ENCODE measurements around the gene ATE1. TPM values are rescaled to one million over a fixed set of nuclear protein-coding genes. Genes with fewer than 3 reads are reported as not detected.

ATE1 gene
- polyA plus RNA-seq, 1 experiment, result 17.9 TPM

DNA sequence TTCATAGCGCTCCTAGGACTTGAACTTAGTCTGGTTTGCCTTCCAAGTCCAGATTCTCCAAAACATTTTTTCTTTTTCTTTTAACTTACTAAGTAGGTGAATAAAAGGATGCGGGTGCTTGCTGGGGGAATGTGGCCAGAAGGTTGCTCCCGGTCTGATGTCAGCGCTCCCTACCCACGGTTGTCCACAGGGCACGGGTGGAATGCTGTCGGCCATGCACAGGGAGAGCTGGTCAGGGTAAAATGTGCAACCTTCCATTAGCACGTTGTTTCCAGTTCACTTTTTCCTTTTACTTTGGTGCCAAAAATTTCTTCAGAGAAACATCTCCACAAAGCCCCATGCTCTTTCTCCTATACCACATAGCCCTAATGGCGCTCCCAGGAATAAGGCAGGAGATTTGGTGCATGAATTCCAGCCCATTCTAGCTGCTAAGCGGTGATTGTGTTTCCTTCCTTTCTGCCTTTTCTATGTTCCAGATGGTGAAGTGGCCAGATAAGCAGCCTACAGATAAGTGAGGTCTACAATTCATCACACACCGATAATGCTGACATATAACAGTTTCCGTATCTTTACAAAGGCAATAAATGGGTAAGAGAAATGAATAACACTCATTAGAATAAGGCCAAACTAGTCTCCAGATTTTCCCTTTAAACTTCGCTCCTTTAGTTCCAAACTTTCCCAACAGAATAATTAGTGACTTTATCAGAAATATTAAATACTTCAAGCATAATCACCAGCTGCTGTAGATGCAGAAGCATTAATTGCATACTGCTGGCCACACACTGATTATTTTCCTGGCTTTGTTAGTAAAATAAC is 191.3 kb downstream of the ATE1 start:
- no peak overlapping the region for H3K27ac ChIP-seq (ENCODE audit: low read depth, low read length)
- TF ChIP-seq, protein P1, sequence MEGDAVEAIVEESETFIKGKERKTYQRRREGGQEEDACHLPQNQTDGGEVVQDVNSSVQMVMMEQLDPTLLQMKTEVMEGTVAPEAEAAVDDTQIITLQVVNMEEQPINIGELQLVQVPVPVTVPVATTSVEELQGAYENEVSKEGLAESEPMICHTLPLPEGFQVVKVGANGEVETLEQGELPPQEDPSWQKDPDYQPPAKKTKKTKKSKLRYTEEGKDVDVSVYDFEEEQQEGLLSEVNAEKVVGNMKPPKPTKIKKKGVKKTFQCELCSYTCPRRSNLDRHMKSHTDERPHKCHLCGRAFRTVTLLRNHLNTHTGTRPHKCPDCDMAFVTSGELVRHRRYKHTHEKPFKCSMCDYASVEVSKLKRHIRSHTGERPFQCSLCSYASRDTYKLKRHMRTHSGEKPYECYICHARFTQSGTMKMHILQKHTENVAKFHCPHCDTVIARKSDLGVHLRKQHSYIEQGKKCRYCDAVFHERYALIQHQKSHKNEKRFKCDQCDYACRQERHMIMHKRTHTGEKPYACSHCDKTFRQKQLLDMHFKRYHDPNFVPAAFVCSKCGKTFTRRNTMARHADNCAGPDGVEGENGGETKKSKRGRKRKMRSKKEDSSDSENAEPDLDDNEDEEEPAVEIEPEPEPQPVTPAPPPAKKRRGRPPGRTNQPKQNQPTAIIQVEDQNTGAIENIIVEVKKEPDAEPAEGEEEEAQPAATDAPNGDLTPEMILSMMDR (IDR thresholded peaks at IDR 0.05; ENCODE audit: low read depth, low read length), result no peak
- ChIA-PET CTCF (interaction anchor here (1.0 to 2.3 kb wide), 4 partner anchors 12 to 794 kb away, joined by 3 to 8 read pairs (median 5); no protein-coding TSS in a partner anchor), POLR2A (no interaction called here)
- peaks cover 7% of the 10 kb centered on the region for H3K27me3 ChIP-seq (ENCODE audit: control insufficient read depth, insufficient read depth, low read length)
- DNase-seq (ENCODE audit: low read depth, low spot score), result no peak
- H3K4me3 ChIP-seq (ENCODE audit: low read depth, low read length), result no peak overlapping the region
- H3K9me3 ChIP-seq (ENCODE audit: control insufficient read depth, insufficient read depth, low read length), result no peaks in the 10 kb centered on the region

DNA sequence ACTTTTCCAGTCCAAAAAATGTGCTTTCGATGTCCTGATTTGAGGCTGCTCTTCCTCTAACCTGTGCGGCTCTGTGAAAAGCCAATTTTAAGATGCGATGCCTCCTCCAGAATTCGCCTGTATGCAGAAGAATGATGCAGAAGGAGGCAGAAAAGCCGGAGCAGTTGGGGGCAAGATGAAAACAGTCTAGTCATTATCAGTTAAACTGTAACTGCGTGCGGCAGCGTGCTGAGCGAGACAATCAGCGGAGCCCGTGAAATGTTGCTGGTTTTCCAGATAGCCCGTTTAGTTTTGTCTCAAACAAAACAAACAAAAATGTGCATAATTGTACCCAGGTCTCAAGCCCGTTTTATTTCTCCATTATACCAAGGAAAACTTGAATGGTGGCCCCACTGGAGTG is 192.6 kb downstream of the ATE1 start:
- H3K9me3 ChIP-seq (ENCODE audit: control insufficient read depth, insufficient read depth, low read length), result no peaks in the 10 kb centered on the region
- TF ChIP-seq, protein P1 (IDR thresholded peaks at IDR 0.05; ENCODE audit: low read depth, low read length), result no peak
- CTCF ChIA-PET, result interaction anchor here (0.8 to 1.3 kb wide), 3 partner anchors 9 to 47 kb away, joined by 5 to 6 read pairs (median 6); no protein-coding TSS in a partner anchor
- peaks cover 7% of the 10 kb centered on the region for H3K27me3 ChIP-seq (ENCODE audit: control insufficient read depth, insufficient read depth, low read length)
- DNase-seq (ENCODE audit: low read depth, low spot score), result no peak
- POLR2A ChIA-PET, result no interaction called here
- H3K4me3 ChIP-seq (ENCODE audit: low read depth, low read length), result no peak overlapping the region
- no peak overlapping the region for H3K27ac ChIP-seq (ENCODE audit: low read depth, low read length)

DNA sequence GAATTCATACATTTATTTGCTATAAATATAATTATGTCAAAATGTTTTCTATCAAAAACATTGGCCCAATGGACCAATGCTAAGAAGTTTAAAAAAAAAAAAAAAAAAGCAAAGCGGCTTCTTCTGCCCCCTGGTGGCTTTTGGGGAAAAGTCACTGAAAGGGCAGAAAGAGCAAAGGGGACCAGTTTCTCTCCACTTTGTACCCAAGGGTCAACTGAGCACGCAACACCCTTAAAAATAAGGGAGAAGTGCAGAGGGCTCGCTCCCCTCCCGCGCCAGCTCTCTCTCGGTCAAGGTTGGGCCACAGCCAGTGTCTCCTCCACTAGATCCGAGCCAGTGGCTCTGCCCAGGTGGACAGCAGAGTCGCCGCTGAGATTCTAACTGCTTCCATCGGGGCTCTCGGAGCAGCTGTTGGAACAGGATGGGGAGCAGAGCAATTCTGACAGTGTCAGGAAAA is 193.2 kb downstream of the ATE1 start:
- no peak overlapping the region for H3K4me3 ChIP-seq (ENCODE audit: low read depth, low read length)
- H3K9me3 ChIP-seq (ENCODE audit: control insufficient read depth, insufficient read depth, low read length), result no peaks in the 10 kb centered on the region
- no peak for DNase-seq (ENCODE audit: low read depth, low spot score)
- H3K27me3 ChIP-seq (ENCODE audit: control insufficient read depth, insufficient read depth, low read length), result peaks cover 7% of the 10 kb centered on the region
- CTCF ChIA-PET, result interaction anchor here (0.6 to 1.3 kb wide), 9 partner anchors 8 to 792 kb away, joined by 3 to 7 read pairs (median 5); no protein-coding TSS in a partner anchor
- POLR2A ChIA-PET, result no interaction called here
- no peak overlapping the region for H3K27ac ChIP-seq (ENCODE audit: low read depth, low read length)
- TF ChIP-seq, protein P1 (IDR thresholded peaks at IDR 0.05; ENCODE audit: low read depth, low read length), result peak; percentile 72

DNA sequence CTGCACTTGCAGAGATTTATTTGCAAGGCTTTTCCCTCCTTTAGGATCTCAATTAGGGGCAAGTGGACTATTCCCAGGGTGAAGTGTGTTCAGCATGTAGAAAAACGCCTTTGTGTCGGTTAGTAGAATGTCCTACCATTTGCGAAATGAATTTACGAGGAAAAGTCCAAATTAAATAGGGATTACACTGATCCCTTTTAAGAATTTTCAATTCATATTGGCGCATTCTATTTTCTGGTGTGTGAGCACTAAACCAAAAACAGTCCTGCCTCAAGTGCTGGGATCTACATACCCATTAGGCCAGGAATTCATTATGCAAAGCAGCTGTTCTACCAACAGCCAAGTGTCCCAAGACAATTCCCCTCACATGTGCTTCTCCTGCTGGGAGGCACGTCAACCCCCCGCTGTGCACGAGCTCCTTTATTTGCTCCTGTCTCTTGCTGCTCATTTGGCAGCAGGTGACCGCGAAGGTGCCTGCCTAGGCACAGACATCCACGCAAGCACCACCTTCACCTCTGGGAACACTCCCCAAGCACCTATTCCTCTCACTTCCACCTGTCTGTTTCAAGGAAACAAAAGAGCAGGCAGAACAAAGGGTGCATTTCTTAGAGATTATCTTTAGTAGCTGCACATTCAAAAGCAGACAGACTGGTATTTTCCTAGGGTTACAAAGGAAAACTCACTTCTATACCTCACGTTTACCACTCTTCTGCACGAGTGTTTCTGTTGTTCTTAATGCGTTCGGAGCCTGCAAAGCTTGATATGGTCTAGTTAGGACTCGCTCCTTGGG is 195.0 kb downstream of the ATE1 start:
- peaks cover 7% of the 10 kb centered on the region for H3K27me3 ChIP-seq (ENCODE audit: control insufficient read depth, insufficient read depth, low read length)
- TF ChIP-seq, protein P1 (IDR thresholded peaks at IDR 0.05; ENCODE audit: low read depth, low read length), result no peak
- H3K27ac ChIP-seq (ENCODE audit: low read depth, low read length), result no peak overlapping the region
- no peaks in the 10 kb centered on the region for H3K9me3 ChIP-seq (ENCODE audit: control insufficient read depth, insufficient read depth, low read length)
- DNase-seq (ENCODE audit: low read depth, low spot score), result no peak
- POLR2A ChIA-PET, result no interaction called here
- CTCF ChIA-PET, result interaction anchor here (1.1 to 3.3 kb wide), 7 partner anchors 9 to 791 kb away, joined by 3 to 13 read pairs (median 4); no protein-coding TSS in a partner anchor
- H3K4me3 ChIP-seq (ENCODE audit: low read depth, low read length), result no peak overlapping the region
